Activated gamma-delta T cell treated with anti-CD3 and anti-CD28 coated beads, Interleukin-2, amount 50 U/mL, for 16 hours (primary cell): ENCODE measurements around the gene HYAL2.
"Not testable (repeated sequence)": the region's sequence is repeated elsewhere in the genome, so short reads cannot be mapped to it uniquely, and the experiment has no call there.

Experiments
- DNase-seq: peaks from one replicate; pipeline ENCODE4 v3.0.0-alpha.2; 2020; ENCODE audit warnings: low read depth

HYAL2 gene

GRCh38 chr3:50289130-50289529, 33.4 kb downstream of the HYAL2 start:
- no peak for DNase-seq

GRCh38 chr3:50288387-50289007, 34.0 kb downstream of the HYAL2 start:
- no peak for DNase-seq

- DNase-seq: no peak
These were observed 35.3 kb downstream of the HYAL2 start for GRCh38 chr3:50287262-50287661.

- DNase-seq: no peak
These were observed 36.0 kb downstream of the HYAL2 start for GRCh38 chr3:50286322-50287227.

GRCh38 chr3:50284121-50284520, 38.4 kb downstream of the HYAL2 start:
- DNase-seq: not testable (repeated sequence)

- no peak for DNase-seq
These were observed 43.1 kb downstream of the HYAL2 start for GRCh38 chr3:50279255-50280016.

GRCh38 chr3:50278880-50279224, 43.7 kb downstream of the HYAL2 start, which contains the start of gene LSMEM2:
Gene LSMEM2 (plus strand): TSS chr3:50279087. CDS start chr3:50279114, 27 bp downstream.
- DNase-seq: no peak

GRCh38 chr3:50278123-50278879, 44.2 kb downstream of the HYAL2 start:
- DNase-seq: no peak

GRCh38 chr3:50276762-50277101, 45.8 kb downstream of the HYAL2 start:
- no peak for DNase-seq

- no peak for DNase-seq
These were observed 46.4 kb downstream of the HYAL2 start for GRCh38 chr3:50275996-50276761.

GRCh38 chr3:50275141-50275995, 47.2 kb downstream of the HYAL2 start:
- no peak for DNase-seq

- peak; percentile 31 for DNase-seq
These were observed 48.0 kb downstream of the HYAL2 start for GRCh38 chr3:50274371-50275104.

- DNase-seq: no peak
These were observed 48.9 kb downstream of the HYAL2 start for GRCh38 chr3:50273689-50274065.

GRCh38 chr3:50272911-50273688, 49.4 kb downstream of the HYAL2 start:
- peak; percentile 87 for DNase-seq

- not testable (repeated sequence) for DNase-seq
These were observed 50.0 kb downstream of the HYAL2 start for GRCh38 chr3:50272538-50272910.

- no peak for DNase-seq
These were observed 51.1 kb downstream of the HYAL2 start for GRCh38 chr3:50271314-50271936.

- DNase-seq: no peak
These were observed 51.9 kb downstream of the HYAL2 start for GRCh38 chr3:50270422-50271224.
